Adrenal gland (tissue), 12 donors: ENCODE data around the gene KLHL13. TPM values are rescaled to one million over a fixed set of nuclear protein-coding genes. Genes with fewer than 3 reads are reported as not detected.

ENCODE experiments used
- DNase-seq, 7 donors: peaks; one replicate each; pipeline ENCODE4 v3.0.0-alpha.2; 2019 to 2020
- H3K27ac ChIP-seq, 5 donors: fragments of 200-600 bp; sonication (generic) in 4 of 5; 1 replicate in 3 of 5; 2 replicates in 2 of 5; pipeline versions ENCODE4 v1.5.1 to v1.8.0; 2016 to 2020; ENCODE audit warnings: mild to moderate bottlenecking in 1 of 5
- H3K27me3 ChIP-seq: fragments of 200-600 bp; 2 replicates; pipeline ENCODE4 v1.8.0; 2021
- H3K36me3 ChIP-seq, 2 donors: fragments of 200-600 bp; replicated peaks in 1 of 2; 1 replicate in 1 of 2; 2 replicates in 1 of 2; pipeline versions ENCODE4 v1.5.1 to v1.8.0; 2018 to 2022
- H3K4me1 ChIP-seq, 2 donors: fragments of 200-600 bp; replicated peaks in 1 of 2; 1 replicate in 1 of 2; 2 replicates in 1 of 2; pipeline versions ENCODE4 v1.5.1 to v1.8.0; 2018 to 2021
- H3K4me3 ChIP-seq, 4 donors: fragments of 200-600 bp; sonication (generic) in 3 of 4; one replicate each; pipeline ENCODE4 v1.5.1; 2016 to 2018
- H3K9me3 ChIP-seq, 3 donors: fragments of 200-600 bp; sonication (generic) in 1 of 3; replicated peaks in 1 of 3; 1 replicate in 2 of 3; 2 replicates in 1 of 3; pipeline versions ENCODE4 v1.5.1 to v1.8.0; 2016 to 2021
- POLR2A ChIP-seq, 2 donors: fragments of 450-650 bp; IDR thresholded peaks; one replicate each; pipeline ENCODE4 v1.6.1; 2017; ENCODE audit warnings: antibody characterized with exemption in 2 of 2, mild to moderate bottlenecking in 2 of 2, moderate library complexity in 1 of 2
- WGBS, 4 donors: extraction: QIAGEN DNeasy Blood & Tissue Kit in 2 of 4; methylation state at CpG; one replicate each; pipeline versions ENCODE4 v1.1.5 to v1.1.7; 2013 to 2017; 5-methylcytosine and 5-hydroxymethylcytosine counted together
- intact Hi-C, 2 donors: fragments of 100-400 bp; cut with DNase I; formaldehyde crosslinking; loops; one replicate each; pipeline versions ENCODE4 v1.14.1 to v1.15.0; 2022 to 2023
- polyA plus RNA-seq, 3 donors: library from polyadenylated mRNA; stranded (reverse); fragments of 200-250 nt in 2 of 3; fragments of 350-450 nt in 1 of 3; fragmentation: Illumina TruSeq in 1 of 3; extraction: RNeasy Lipid Tissue Mini Kit (QIAGEN cat#74804) in 1 of 3; gene quantifications; one replicate each; pipeline ENCODE4 v1.2.3, GENCODE V29; 2013 to 2014
- total RNA-seq, 9 donors: library from RNA; depleted of rRNA in 4 of 9; stranded (reverse); fragments of >200 nt in 4 of 9; fragments of 120-200 nt in 1 of 9; fragmentation: NEBNext Ultra II Directional in 1 of 9; extraction: Animal tissue kit (Norgen Biotek cat#: 25700) in 1 of 9; gene quantifications; one replicate each; pipeline versions ENCODE4 v1.1.0 to v1.2.4, GENCODE V29; 2013 to 2023
- TF ChIP-seq, protein P1 (sequence below), 6 experiments: fragments of 450-650 bp in 4 of 6; fragments of 200-600 bp in 2 of 6; sonication (generic) in 1 of 6; IDR thresholded peaks; 1 replicate in 5 of 6; 2 replicates in 1 of 6; pipeline versions ENCODE4 v1.5.1 to v1.8.0; 2016 to 2021; ENCODE audit warnings: antibody characterized with exemption in 6 of 6, mild to moderate bottlenecking in 2 of 6, moderate library complexity in 1 of 6
- donor health status: healthy with polysubstance abuse.
- donor health status: Bipolar disorder and iron deficiency.
- donor health status: DM: yes; HTN: yes; CAD: no.
- donor health status: DM: no; HTN: no; CAD: no.
- donor health status: DM: no; HTN: no; CAD: no.
- donor health status: DM: yes; HTN: yes; CAD: no.

The KLHL13 gene
- total and polyA plus RNA-seq, 12 donors = 2.9 to 55.9 (median 8.4) TPM

DNA sequence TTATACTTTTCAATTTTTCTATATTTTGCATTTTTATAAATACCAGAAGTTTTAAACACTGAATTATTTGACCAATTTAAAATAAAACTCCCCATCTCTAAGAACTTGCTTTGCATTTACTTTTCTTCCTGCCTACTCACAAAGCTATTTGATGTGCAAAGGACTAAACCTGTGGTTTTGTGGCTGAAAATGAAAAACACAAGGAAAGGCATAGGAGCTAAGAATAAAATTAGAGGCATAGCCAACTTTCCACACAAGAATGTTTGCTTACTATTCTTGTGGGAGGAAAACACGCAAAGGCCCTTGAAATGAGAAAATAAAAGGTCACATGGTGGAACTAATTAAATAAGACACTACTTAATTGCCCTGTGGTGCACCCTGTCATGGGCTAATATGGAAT, 221.2 kb downstream of the KLHL13 start:
- intact Hi-C loops = no loop called here
- TF ChIP-seq, protein P1, sequence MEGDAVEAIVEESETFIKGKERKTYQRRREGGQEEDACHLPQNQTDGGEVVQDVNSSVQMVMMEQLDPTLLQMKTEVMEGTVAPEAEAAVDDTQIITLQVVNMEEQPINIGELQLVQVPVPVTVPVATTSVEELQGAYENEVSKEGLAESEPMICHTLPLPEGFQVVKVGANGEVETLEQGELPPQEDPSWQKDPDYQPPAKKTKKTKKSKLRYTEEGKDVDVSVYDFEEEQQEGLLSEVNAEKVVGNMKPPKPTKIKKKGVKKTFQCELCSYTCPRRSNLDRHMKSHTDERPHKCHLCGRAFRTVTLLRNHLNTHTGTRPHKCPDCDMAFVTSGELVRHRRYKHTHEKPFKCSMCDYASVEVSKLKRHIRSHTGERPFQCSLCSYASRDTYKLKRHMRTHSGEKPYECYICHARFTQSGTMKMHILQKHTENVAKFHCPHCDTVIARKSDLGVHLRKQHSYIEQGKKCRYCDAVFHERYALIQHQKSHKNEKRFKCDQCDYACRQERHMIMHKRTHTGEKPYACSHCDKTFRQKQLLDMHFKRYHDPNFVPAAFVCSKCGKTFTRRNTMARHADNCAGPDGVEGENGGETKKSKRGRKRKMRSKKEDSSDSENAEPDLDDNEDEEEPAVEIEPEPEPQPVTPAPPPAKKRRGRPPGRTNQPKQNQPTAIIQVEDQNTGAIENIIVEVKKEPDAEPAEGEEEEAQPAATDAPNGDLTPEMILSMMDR (IDR thresholded peaks at IDR 0.05) = no peak
- no peak for TF ChIP-seq POLR2A (IDR thresholded peaks at IDR 0.05)
- no peak for DNase-seq
- H3K36me3 ChIP-seq = no peaks in the 10 kb centered on the region
- H3K9me3 ChIP-seq = no peaks in the 10 kb centered on the region
- 47 to 79% (median 55%) methylated on average over 1 of the region's 1 CpG for WGBS, 4 donors
- no peaks in the 10 kb centered on the region for H3K4me1 ChIP-seq
- H3K27ac ChIP-seq = no peak overlapping the region
- H3K4me3 ChIP-seq = no peak overlapping the region
- peaks cover 4% of the 10 kb centered on the region for H3K27me3 ChIP-seq

DNA sequence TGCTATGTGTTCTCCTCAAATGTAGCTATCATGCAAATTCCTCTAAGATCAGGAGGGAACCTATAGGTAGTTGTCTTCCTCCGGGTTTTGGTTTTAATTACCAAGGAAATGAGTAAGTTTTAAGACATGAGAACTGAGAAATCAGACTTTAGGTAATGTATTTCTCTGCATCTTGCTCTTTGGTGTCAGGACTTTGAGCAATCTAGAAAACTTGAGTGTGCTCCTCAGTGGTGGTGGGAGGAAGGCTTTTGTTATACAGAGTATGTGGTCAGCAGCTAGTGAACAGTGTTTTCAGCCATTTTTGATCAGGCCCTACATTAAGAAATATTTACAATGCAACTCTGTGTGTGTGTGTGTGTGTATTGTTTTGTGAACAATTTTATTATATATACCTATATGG, 224.1 kb downstream of the KLHL13 start:
- no peak for DNase-seq
- Histone ChIP-seq H3K27ac (no peak overlapping the region), H3K36me3 (no peaks in the 10 kb centered on the region), H3K27me3 (peaks cover 4% of the 10 kb centered on the region), H3K4me1 (no peaks in the 10 kb centered on the region), H3K9me3 (no peaks in the 10 kb centered on the region), H3K4me3 (no peak overlapping the region)
- WGBS, 4 donors = 55 to 92% (median 80%) methylated on average over 1 of the region's 1 CpG
- no peak for TF ChIP-seq POLR2A (IDR thresholded peaks at IDR 0.05)
- TF ChIP-seq, protein P1 (IDR thresholded peaks at IDR 0.05) = no peak
- intact Hi-C loops = no loop called here

DNA sequence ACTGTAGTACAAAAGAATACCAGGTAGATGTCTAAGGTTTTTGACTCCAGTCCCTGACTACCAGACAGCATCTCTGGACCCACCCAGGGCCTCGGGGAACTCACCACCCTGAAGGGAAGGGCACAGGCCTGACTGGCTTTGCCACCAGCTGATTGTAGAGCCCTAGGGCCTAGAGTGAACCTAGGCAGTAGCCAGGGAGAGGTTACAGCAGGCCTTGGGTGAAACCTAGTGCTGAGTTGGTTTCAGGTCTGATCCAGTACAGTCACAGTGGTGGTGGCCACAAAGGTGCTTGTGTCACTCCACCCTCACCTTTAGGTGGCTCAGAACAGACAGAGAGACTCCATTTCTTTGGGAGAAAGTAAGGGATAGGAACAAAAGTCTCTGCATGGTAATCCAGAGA, 244.8 kb downstream of the KLHL13 start:
- TF ChIP-seq, protein P1 (IDR thresholded peaks at IDR 0.05) = no peak
- TF ChIP-seq POLR2A (IDR thresholded peaks at IDR 0.05) = no peak
- intact Hi-C loops = no loop called here
- 50 to 100% (median 72%) methylated on average over 1 of the region's 1 CpG for WGBS, 4 donors

GRCh38 chrX:117860517-117860916, 256.1 kb downstream of the KLHL13 start:
- no peak overlapping the region for H3K4me3 ChIP-seq
- H3K27ac ChIP-seq = no peak overlapping the region
- H3K9me3 ChIP-seq = no peaks in the 10 kb centered on the region
- TF ChIP-seq, protein P1 (IDR thresholded peaks at IDR 0.05) = no peak
- no peak for TF ChIP-seq POLR2A (IDR thresholded peaks at IDR 0.05)
- no peak for DNase-seq
- no peaks in the 10 kb centered on the region for H3K36me3 ChIP-seq
- intact Hi-C loops = no loop called here
- H3K27me3 ChIP-seq = no peaks in the 10 kb centered on the region
- no peaks in the 10 kb centered on the region for H3K4me1 ChIP-seq
- WGBS, 4 donors = 63 to 93% (median 81%) methylated on average over 1 of the region's 1 CpG

More for the DNA sequence above, 244.8 kb downstream of the KLHL13 start:
- H3K36me3 ChIP-seq = no peaks in the 10 kb centered on the region
- H3K9me3 ChIP-seq = no peaks in the 10 kb centered on the region
- H3K4me1 ChIP-seq = no peaks in the 10 kb centered on the region
- no peak overlapping the region for H3K27ac ChIP-seq
- H3K4me3 ChIP-seq = no peak overlapping the region
- DNase-seq = no peak
- no peaks in the 10 kb centered on the region for H3K27me3 ChIP-seq
